ENCODE data around the gene C2CD4B.

Gene C2CD4B

DNA sequence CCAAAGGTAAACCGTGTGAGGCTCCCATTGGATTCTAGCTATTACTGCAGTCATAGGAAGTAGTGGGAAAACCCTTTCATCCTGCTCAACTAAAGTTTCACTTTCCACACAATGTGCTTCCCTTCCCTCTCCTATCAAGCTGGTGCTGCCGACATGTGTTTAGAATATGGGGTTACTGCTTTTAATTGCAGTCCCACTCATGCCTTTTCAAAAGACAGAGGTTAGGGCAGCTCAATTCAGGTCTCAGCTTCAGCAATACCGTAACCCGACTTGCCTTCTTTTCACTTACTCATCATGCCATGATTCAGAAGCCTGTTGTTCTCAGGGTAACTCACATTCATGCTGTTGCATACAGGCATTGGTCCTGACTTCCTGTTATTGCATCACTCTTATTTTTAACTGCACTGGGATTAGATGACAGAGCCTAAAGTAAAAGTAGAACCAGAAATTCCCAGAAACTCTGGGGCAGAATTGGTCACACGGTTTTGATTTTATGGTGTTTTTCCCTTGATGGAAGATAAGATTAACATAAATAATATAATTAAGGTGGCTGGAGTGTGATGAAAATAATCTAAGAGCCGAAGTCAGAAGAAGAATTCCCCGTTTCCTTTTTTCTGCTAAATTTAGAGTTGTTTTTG, 45.7 kb downstream of the C2CD4B start:
- 0 out of 2 replicates have a peak, but pooled peaks have one; percentile 43 for TF ChIP-seq POLR2AphosphoS5 (IDR thresholded peaks at IDR 0.05; ENCODE audit: low read depth, low read length)
- TF ChIP-seq SIN3A (IDR thresholded peaks at IDR 0.05; ENCODE audit: borderline replicate concordance, insufficient read depth, low read length): peak; percentile 56; the same call in 1 of the 2 replicates
- TF ChIP-seq, protein P1, sequence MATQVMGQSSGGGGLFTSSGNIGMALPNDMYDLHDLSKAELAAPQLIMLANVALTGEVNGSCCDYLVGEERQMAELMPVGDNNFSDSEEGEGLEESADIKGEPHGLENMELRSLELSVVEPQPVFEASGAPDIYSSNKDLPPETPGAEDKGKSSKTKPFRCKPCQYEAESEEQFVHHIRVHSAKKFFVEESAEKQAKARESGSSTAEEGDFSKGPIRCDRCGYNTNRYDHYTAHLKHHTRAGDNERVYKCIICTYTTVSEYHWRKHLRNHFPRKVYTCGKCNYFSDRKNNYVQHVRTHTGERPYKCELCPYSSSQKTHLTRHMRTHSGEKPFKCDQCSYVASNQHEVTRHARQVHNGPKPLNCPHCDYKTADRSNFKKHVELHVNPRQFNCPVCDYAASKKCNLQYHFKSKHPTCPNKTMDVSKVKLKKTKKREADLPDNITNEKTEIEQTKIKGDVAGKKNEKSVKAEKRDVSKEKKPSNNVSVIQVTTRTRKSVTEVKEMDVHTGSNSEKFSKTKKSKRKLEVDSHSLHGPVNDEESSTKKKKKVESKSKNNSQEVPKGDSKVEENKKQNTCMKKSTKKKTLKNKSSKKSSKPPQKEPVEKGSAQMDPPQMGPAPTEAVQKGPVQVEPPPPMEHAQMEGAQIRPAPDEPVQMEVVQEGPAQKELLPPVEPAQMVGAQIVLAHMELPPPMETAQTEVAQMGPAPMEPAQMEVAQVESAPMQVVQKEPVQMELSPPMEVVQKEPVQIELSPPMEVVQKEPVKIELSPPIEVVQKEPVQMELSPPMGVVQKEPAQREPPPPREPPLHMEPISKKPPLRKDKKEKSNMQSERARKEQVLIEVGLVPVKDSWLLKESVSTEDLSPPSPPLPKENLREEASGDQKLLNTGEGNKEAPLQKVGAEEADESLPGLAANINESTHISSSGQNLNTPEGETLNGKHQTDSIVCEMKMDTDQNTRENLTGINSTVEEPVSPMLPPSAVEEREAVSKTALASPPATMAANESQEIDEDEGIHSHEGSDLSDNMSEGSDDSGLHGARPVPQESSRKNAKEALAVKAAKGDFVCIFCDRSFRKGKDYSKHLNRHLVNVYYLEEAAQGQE (IDR thresholded peaks at IDR 0.05; ENCODE audit: insufficient read depth in 1 of 2, low read depth in 2 of 2, low read length in 2 of 2): peak in 1 of 2 experiments; percentile 24; a peak in 1 of 4 replicates
- TF ChIP-seq FOXP2 (optimal IDR thresholded peaks at IDR 0.05; ENCODE audit: borderline replicate concordance, extremely low read depth, extremely low read length, insufficient read depth): peak; percentile 42
- TF ChIP-seq TAF1 (IDR thresholded peaks at IDR 0.05; ENCODE audit: borderline replicate concordance, insufficient read depth, low read length): peak; percentile 56; the same call in 1 of the 2 replicates

DNA sequence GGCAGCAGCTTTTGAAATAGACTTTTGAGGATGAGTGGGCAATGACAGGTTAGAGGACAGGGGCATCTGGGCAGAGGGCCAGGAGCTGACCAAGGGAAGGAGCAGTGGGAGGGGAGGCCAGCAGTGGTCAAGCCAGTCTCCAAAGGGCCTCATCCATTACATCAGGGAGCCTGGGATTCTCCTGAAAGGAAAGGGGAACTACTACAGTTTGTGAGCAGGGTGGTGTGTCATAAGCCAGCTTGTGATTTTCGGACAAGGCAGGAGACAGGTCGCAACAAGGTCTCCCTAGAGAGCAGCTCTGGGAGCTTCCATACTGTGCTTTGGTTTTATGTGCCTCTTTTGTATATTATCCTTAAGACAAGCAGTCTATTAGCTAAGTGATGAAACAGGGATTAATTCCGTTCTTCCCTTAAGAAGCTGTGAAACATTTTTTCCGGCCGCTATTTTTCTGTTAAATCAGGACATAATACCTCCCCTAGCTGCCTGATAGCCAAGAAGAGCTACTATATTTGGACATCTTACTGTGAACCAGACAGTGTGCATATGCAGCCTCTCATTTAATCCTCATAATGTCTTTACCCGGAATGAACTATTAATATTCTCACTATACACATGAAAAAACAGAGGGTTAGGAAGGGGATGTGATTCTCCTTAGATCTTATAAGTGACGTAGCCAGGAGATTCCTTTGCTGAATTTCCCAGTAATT, 46.4 kb downstream of the C2CD4B start:
- TF ChIP-seq, protein P1 (IDR thresholded peaks at IDR 0.05; ENCODE audit: insufficient read depth in 1 of 2, low read depth in 2 of 2, low read length in 2 of 2): no peak
- TF ChIP-seq SIN3A (IDR thresholded peaks at IDR 0.05; ENCODE audit: borderline replicate concordance, insufficient read depth, low read length) (no peak), POLR2AphosphoS5 (IDR thresholded peaks at IDR 0.05; ENCODE audit: low read depth, low read length) (no peak; the same call in 1 of the 2 replicates), FOXP2 (optimal IDR thresholded peaks at IDR 0.05; ENCODE audit: borderline replicate concordance, extremely low read depth, extremely low read length, insufficient read depth) (no peak), TAF1 (IDR thresholded peaks at IDR 0.05; ENCODE audit: borderline replicate concordance, insufficient read depth, low read length) (no peak)

DNA sequence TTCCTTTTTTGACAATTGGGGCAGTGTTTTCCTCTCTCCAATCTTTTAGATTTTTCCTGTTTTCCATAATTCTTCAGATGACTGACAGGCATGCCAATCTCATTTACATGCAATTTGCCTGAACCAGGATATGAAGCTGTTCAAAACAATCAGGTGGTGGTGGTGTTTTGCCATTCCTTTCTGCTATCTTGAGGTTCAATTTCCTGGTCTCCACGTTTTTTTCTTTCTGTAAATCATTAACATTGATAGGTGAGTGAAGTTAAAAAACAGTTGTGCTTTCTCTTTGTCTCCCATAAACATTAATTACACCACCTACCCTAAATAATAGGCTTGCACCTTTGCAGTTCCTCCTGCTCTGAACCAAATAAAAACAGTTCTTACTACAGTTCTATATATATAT, 49.2 kb downstream of the C2CD4B start:
- TF ChIP-seq POLR2AphosphoS5 (IDR thresholded peaks at IDR 0.05; ENCODE audit: low read depth, low read length) (no peak), FOXP2 (optimal IDR thresholded peaks at IDR 0.05; ENCODE audit: borderline replicate concordance, extremely low read depth, extremely low read length, insufficient read depth) (no peak), TAF1 (IDR thresholded peaks at IDR 0.05; ENCODE audit: borderline replicate concordance, insufficient read depth, low read length) (no peak), SIN3A (IDR thresholded peaks at IDR 0.05; ENCODE audit: borderline replicate concordance, insufficient read depth, low read length) (no peak)
- TF ChIP-seq, protein P1 (IDR thresholded peaks at IDR 0.05; ENCODE audit: insufficient read depth in 1 of 2, low read depth in 2 of 2, low read length in 2 of 2): no peak
